Peyer's patch (tissue), 4 donors: ENCODE results near the gene PPM1A. TPM values are rescaled to one million over a fixed set of nuclear protein-coding genes. Genes with fewer than 3 reads are reported as not detected.

Experiments used
- DNase-seq, 3 donors: peaks; one replicate each; pipeline ENCODE4 v3.0.0-alpha.2; 2017 to 2019
- H3K27ac ChIP-seq, 4 donors: fragments of 200-600 bp; sonication (generic); one replicate each; pipeline ENCODE4 v1.5.1; 2016 to 2019
- H3K27me3 ChIP-seq, 2 donors: fragments of 200-600 bp; sonication (generic); one replicate each; pipeline ENCODE4 v1.5.1; 2019
- H3K36me3 ChIP-seq, 3 donors: fragments of 200-600 bp; sonication (generic); one replicate each; pipeline ENCODE4 v1.5.1; 2016 to 2019
- H3K4me1 ChIP-seq, 4 donors: fragments of 200-600 bp; sonication (generic); one replicate each; pipeline ENCODE4 v1.5.1; 2016 to 2019
- H3K4me3 ChIP-seq, 4 donors: fragments of 200-600 bp; sonication (generic); 1 replicate in 3 of 4; 2 replicates in 1 of 4; pipeline ENCODE4 v1.5.1; 2016 to 2019; ENCODE audit warnings: mild to moderate bottlenecking in 1 of 4
- H3K9me3 ChIP-seq, 4 donors: fragments of 200-600 bp; sonication (generic); one replicate each; pipeline ENCODE4 v1.5.1; 2016 to 2019; ENCODE audit warnings: mild to moderate bottlenecking in 1 of 4
- POLR2A ChIP-seq, 2 donors: fragments of 450-650 bp; IDR thresholded peaks; one replicate each; pipeline ENCODE4 v1.5.1; 2017; ENCODE audit warnings: antibody characterized with exemption in 2 of 2, mild to moderate bottlenecking in 2 of 2, moderate library complexity in 2 of 2
- total RNA-seq, 4 donors: library from RNA; depleted of rRNA; stranded (reverse); fragments of >200 nt; gene quantifications; one replicate each; pipeline ENCODE4 v1.1.0, GENCODE V29; 2016
- TF ChIP-seq, protein P1 (sequence below), 6 experiments: fragments of 450-650 bp in 4 of 6; fragments of 200-600 bp in 2 of 6; sonication (generic) in 1 of 6; IDR thresholded peaks; one replicate each; pipeline ENCODE4 v1.5.1; 2017 to 2019; ENCODE audit warnings: antibody characterized with exemption in 6 of 6, mild to moderate bottlenecking in 3 of 6, moderate library complexity in 1 of 6

The PPM1A gene
- total RNA-seq, 4 donors from 2014 or later, result 55.3 to 134 (median 84.4) TPM

DNA sequence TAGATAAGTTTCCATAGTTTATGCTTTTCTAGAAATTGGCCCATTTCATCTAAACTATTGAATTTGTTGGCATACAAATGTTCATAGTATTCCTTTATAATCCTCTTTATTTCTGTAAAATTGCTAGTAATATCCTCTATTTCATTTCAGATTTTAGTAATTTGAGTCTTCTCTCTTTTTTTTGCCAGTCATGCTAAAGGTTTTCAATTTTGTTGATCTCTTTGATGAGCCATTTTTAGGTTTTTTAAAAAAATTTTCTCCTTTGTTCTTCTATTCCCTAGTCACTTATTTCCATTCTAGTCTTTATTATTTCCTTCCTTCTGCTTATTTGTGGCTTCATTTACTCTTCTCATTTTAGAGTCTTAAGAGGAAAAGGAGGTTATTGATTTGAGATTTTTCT, 19.4 kb upstream of the PPM1A start:
- peaks cover 0 to 4% (median 0%) of the 10 kb centered on the region in 4 donors for H3K9me3 ChIP-seq
- no peaks in the 10 kb centered on the region for H3K27me3 ChIP-seq
- no peak overlapping the region for H3K4me3 ChIP-seq
- TF ChIP-seq POLR2A (IDR thresholded peaks at IDR 0.05), result no peak
- TF ChIP-seq, protein P1, sequence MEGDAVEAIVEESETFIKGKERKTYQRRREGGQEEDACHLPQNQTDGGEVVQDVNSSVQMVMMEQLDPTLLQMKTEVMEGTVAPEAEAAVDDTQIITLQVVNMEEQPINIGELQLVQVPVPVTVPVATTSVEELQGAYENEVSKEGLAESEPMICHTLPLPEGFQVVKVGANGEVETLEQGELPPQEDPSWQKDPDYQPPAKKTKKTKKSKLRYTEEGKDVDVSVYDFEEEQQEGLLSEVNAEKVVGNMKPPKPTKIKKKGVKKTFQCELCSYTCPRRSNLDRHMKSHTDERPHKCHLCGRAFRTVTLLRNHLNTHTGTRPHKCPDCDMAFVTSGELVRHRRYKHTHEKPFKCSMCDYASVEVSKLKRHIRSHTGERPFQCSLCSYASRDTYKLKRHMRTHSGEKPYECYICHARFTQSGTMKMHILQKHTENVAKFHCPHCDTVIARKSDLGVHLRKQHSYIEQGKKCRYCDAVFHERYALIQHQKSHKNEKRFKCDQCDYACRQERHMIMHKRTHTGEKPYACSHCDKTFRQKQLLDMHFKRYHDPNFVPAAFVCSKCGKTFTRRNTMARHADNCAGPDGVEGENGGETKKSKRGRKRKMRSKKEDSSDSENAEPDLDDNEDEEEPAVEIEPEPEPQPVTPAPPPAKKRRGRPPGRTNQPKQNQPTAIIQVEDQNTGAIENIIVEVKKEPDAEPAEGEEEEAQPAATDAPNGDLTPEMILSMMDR (IDR thresholded peaks at IDR 0.05), result no peak
- no peaks in the 10 kb centered on the region for H3K4me1 ChIP-seq
- no peak for DNase-seq
- no peak overlapping the region for H3K27ac ChIP-seq
- no peaks in the 10 kb centered on the region for H3K36me3 ChIP-seq

DNA sequence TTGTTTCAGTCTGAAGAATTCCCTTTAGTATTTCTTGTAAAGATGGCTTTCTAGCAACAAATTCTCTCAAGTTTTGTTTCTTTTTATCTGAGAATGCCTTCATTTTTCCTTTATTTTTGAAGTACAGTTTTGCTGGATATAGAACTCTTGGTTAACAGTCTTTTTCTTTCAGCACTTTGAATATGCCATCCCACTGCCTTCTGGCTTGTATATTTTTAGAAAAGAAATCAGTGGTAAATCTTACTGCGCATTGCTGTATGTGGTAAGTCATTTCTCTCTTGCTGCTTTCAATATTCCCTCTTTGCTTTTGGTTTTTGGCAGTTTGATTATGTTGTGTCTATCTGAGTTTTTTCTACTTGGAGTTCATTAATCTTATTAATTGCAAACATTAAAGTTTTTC, 16.8 kb upstream of the PPM1A start:
- Histone ChIP-seq H3K9me3 (peaks cover 0 to 4% (median 0%) of the 10 kb centered on the region in 4 donors), H3K4me3 (no peak overlapping the region), H3K27ac (no peak overlapping the region), H3K36me3 (no peaks in the 10 kb centered on the region), H3K27me3 (no peaks in the 10 kb centered on the region), H3K4me1 (no peaks in the 10 kb centered on the region)
- no peak for DNase-seq
- TF ChIP-seq POLR2A (IDR thresholded peaks at IDR 0.05), result no peak
- TF ChIP-seq, protein P1 (IDR thresholded peaks at IDR 0.05), result no peak

DNA sequence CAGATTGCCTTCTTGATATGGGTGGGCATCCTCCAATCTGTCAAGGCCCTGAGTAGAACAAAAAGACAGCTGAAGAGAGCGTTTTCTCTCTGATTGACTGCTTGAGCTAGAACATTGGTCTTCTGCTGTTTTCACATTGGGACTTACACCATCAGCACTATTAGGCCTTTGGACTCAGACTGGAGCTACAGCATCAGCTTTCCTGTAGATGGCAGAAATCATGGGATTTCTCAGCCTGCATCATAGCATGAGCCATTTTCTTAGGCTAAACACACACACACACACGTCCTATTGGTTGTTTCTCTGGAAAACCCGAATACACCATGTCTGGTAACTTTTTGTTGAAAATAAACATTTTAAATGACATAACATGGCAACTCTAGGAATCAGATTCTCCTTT, 15.8 kb upstream of the PPM1A start:
- H3K4me3 ChIP-seq, result no peak overlapping the region
- no peaks in the 10 kb centered on the region for H3K36me3 ChIP-seq
- H3K27ac ChIP-seq, result no peak overlapping the region
- TF ChIP-seq POLR2A (IDR thresholded peaks at IDR 0.05), result no peak
- TF ChIP-seq, protein P1 (IDR thresholded peaks at IDR 0.05), result no peak
- no peak for DNase-seq
- no peaks in the 10 kb centered on the region for H3K4me1 ChIP-seq
- no peaks in the 10 kb centered on the region for H3K27me3 ChIP-seq
- peaks cover 0 to 4% (median 0%) of the 10 kb centered on the region in 4 donors for H3K9me3 ChIP-seq

DNA sequence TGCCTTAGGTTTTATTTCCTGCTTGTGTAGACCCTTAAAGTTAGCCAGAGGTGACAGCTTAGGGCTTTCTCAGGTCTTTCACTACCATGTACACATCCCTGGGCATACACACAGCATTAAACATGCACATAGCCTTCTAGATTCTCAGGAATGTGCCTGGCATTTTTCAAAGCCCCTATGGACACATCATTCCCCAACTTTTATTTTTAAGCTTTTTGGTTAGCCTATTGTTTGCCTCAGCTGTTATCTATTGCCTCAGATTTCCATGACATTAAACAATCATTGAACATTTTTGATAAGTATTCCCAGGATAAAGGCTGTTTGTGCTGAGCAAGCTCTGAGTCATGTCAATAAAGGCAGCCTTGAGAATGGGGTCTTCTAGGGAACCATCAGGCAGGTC, 15.1 kb upstream of the PPM1A start:
- Histone ChIP-seq H3K27ac (no peak overlapping the region), H3K4me1 (no peaks in the 10 kb centered on the region), H3K27me3 (no peaks in the 10 kb centered on the region), H3K4me3 (no peak overlapping the region), H3K36me3 (no peaks in the 10 kb centered on the region), H3K9me3 (peaks cover 0 to 4% (median 0%) of the 10 kb centered on the region in 4 donors)
- DNase-seq, result no peak
- no peak for TF ChIP-seq POLR2A (IDR thresholded peaks at IDR 0.05)
- TF ChIP-seq, protein P1 (IDR thresholded peaks at IDR 0.05), result no peak

DNA sequence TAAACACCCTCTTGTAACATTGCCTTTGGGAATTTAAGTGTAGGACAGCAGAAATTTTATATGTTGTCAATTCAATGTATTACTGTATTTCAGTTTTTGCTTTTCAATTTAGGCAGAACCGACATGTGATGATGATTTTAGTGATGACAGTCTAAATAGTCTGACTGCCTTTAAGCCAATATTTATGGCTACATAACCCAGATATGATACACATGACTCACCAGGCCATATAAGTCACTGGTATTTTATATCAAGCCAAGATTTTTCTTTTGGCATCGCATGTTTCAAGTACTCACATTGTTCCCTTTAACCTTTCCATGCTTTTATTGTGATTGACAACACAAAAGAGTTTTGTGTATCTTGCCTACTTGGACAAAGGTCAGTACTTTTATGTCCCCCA, 13.6 kb upstream of the PPM1A start:
- DNase-seq, result no peak
- Histone ChIP-seq H3K9me3 (peaks cover 0 to 4% (median 0%) of the 10 kb centered on the region in 4 donors), H3K36me3 (no peaks in the 10 kb centered on the region), H3K4me1 (no peaks in the 10 kb centered on the region), H3K27ac (no peak overlapping the region), H3K27me3 (no peaks in the 10 kb centered on the region), H3K4me3 (no peak overlapping the region)
- TF ChIP-seq, protein P1 (IDR thresholded peaks at IDR 0.05), result no peak
- no peak for TF ChIP-seq POLR2A (IDR thresholded peaks at IDR 0.05)

DNA sequence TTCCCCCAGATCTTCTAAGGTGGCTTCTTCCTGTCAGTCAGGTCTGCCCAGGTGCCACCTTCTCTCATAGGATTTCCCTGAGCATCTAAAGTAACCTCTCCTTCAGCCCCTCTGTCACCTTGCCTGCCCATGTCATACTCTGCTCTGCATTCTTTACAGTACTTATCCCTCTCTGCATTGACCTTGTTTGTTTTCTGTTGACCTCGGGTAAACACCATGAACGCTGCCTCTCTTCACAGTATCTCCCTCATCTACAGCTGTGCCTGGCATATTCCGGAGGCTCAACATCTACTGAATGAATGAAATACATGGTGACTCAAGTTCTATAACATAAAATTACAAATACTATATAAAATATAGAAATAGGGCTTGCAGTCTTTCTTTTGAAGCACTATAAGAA, 10.1 kb upstream of the PPM1A start:
- no peak for DNase-seq
- no peak overlapping the region for H3K27ac ChIP-seq
- no peaks in the 10 kb centered on the region for H3K4me1 ChIP-seq
- no peak overlapping the region for H3K4me3 ChIP-seq
- H3K27me3 ChIP-seq, result no peaks in the 10 kb centered on the region
- H3K9me3 ChIP-seq, result no peaks in the 10 kb centered on the region
- TF ChIP-seq, protein P1 (IDR thresholded peaks at IDR 0.05), result no peak
- no peak for TF ChIP-seq POLR2A (IDR thresholded peaks at IDR 0.05)
- H3K36me3 ChIP-seq, result no peaks in the 10 kb centered on the region
